MM.1S (cell line): ENCODE data around the gene MMS19.

Experiments
- DNase-seq: peaks from one replicate; pipeline ENCODE4 v3.0.0-alpha.2; 2015
- H2AFZ ChIP-seq: fragments of 300-600 bp; sonication (generic); 2 replicates; pipeline ENCODE4 v1.6.0; 2016; ENCODE audit warnings: antibody characterized with exemption, low read length
- H3F3A ChIP-seq: fragments of 300-600 bp; sonication (generic); 2 replicates; pipeline ENCODE4 v1.6.1; 2016; ENCODE audit warnings: mild to moderate bottlenecking, antibody characterized with exemption, low read length, moderate library complexity, mixed read lengths; ENCODE audit not compliant: insufficient read depth
- H3K27ac ChIP-seq: fragments of 300-600 bp; sonication (generic); 2 replicates; pipeline ENCODE4 v1.5.1; 2016; ENCODE audit warnings: mild to moderate bottlenecking, low read length
- H3K27me3 ChIP-seq: fragments of 300-600 bp; sonication (generic); replicated peaks from 2 replicates; pipeline ENCODE4 v1.6.0; 2016; ENCODE audit warnings: low read length; ENCODE audit not compliant: insufficient read depth
- H3K36me3 ChIP-seq: fragments of 300-600 bp; sonication (generic); replicated peaks from 2 replicates; pipeline ENCODE4 v1.6.1; 2016; ENCODE audit warnings: mild to moderate bottlenecking, low read length, mixed read lengths; ENCODE audit not compliant: insufficient read depth
- H3K4me1 ChIP-seq: fragments of 300-600 bp; sonication (generic); 2 replicates; pipeline ENCODE4 v1.6.1; 2016; ENCODE audit warnings: low read length, mixed read lengths
- H3K4me2 ChIP-seq: fragments of 300-600 bp; sonication (generic); 2 replicates; pipeline ENCODE4 v1.6.0; 2016; ENCODE audit warnings: low read depth, low read length
- H3K4me3 ChIP-seq: fragments of 300-600 bp; sonication (generic); 2 replicates; pipeline ENCODE4 v1.5.1; 2016; ENCODE audit warnings: low read length, mixed read lengths
- H3K79me2 ChIP-seq: fragments of 300-600 bp; sonication (generic); 2 replicates; pipeline ENCODE4 v1.6.1; 2016; ENCODE audit warnings: mixed run types, low read length, mixed read lengths
- H3K9ac ChIP-seq: fragments of 300-600 bp; sonication (generic); 2 replicates; pipeline ENCODE4 v1.6.1; 2016; ENCODE audit warnings: low read length, mixed read lengths
- H3K9me2 ChIP-seq: fragments of 300-600 bp; sonication (generic); replicated peaks from 2 replicates; pipeline ENCODE4 v1.6.1; 2016; ENCODE audit warnings: mild to moderate bottlenecking, low read length, mixed read lengths; ENCODE audit not compliant: insufficient read depth
- H3K9me3 ChIP-seq: fragments of 300-600 bp; sonication (generic); replicated peaks from 2 replicates; pipeline ENCODE4 v1.6.1; 2016; ENCODE audit warnings: mild to moderate bottlenecking, low read length, mixed read lengths; ENCODE audit not compliant: insufficient read depth
- H4K20me1 ChIP-seq: fragments of 300-600 bp; sonication (generic); 2 replicates; pipeline ENCODE4 v1.6.1; 2016; ENCODE audit warnings: mild to moderate bottlenecking, low read length, moderate library complexity, mixed read lengths; ENCODE audit not compliant: insufficient read depth
- CTCF ChIP-seq: fragments of 300-600 bp; sonication (generic); IDR thresholded peaks from 2 replicates; pipeline ENCODE4 v1.5.1; 2016; ENCODE audit warnings: antibody characterized with exemption, low read length, mixed read lengths
- EZH2 ChIP-seq: fragments of 300-600 bp; sonication (generic); optimal IDR thresholded peaks from 2 replicates; pipeline ENCODE3; 2017; ENCODE audit warnings: low read depth, mild to moderate bottlenecking, antibody characterized with exemption, low read length, mixed read lengths
- EZH2phosphoT487 ChIP-seq: fragments of 300-600 bp; sonication (generic); IDR thresholded peaks from 2 replicates; pipeline ENCODE4 v1.6.1; 2018; ENCODE audit warnings: antibody characterized with exemption, low read length

Gene MMS19

GRCh38 chr10:97485647-97486281 lies 12.5 kb downstream of the MMS19 start:
- Histone ChIP-seq H3K9me3 (no peaks in the 10 kb centered on the region), H3K9me2 (no peaks in the 10 kb centered on the region), H3K4me2 (no peak overlapping the region), H3K9ac (no peak overlapping the region), H3K4me3 (no peak overlapping the region), H3F3A (no peaks in the 10 kb centered on the region; the same call in 1 of the 2 replicates), H3K27ac (no peak overlapping the region), H3K27me3 (no peaks in the 10 kb centered on the region), H3K36me3 (no peaks in the 10 kb centered on the region), H3K79me2 (peaks cover 79% of the 10 kb centered on the region), H3K4me1 (no peaks in the 10 kb centered on the region), H4K20me1 (peaks cover 5% of the 10 kb centered on the region; the same call in 1 of the 2 replicates), H2AFZ (no peak overlapping the region)
- TF ChIP-seq EZH2, result no peak
- TF ChIP-seq EZH2phosphoT487, result no peak
- TF ChIP-seq CTCF, result no peak
- no peak for DNase-seq

GRCh38 chr10:97483921-97484320 lies 14.3 kb downstream of the MMS19 start:
- Histone ChIP-seq H3K36me3 (no peaks in the 10 kb centered on the region), H4K20me1 (peaks cover 5% of the 10 kb centered on the region; the same call in 1 of the 2 replicates), H3K27me3 (no peaks in the 10 kb centered on the region), H3K4me3 (no peak overlapping the region), H3K4me1 (no peaks in the 10 kb centered on the region), H3K9me3 (no peaks in the 10 kb centered on the region), H3K79me2 (peaks cover 66% of the 10 kb centered on the region), H3F3A (no peaks in the 10 kb centered on the region), H3K9me2 (no peaks in the 10 kb centered on the region), H2AFZ (no peak overlapping the region), H3K27ac (no peak overlapping the region), H3K9ac (no peak overlapping the region), H3K4me2 (no peak overlapping the region)
- no peak for DNase-seq
- TF ChIP-seq EZH2 (no peak), EZH2phosphoT487 (no peak), CTCF (no peak)

GRCh38 chr10:97483506-97483905 lies 14.7 kb downstream of the MMS19 start:
- Histone ChIP-seq H3K79me2 (peaks cover 62% of the 10 kb centered on the region), H3K9me3 (no peaks in the 10 kb centered on the region), H3K9ac (no peak overlapping the region)

More at GRCh38 chr10:97483506-97483905, 14.7 kb downstream of the MMS19 start:
- no peaks in the 10 kb centered on the region for H3K27me3 ChIP-seq
- H3K9me2 ChIP-seq, result no peaks in the 10 kb centered on the region
- no peaks in the 10 kb centered on the region for H3F3A ChIP-seq
- TF ChIP-seq EZH2phosphoT487 (no peak), EZH2 (no peak), CTCF (no peak)
- H3K4me1 ChIP-seq, result no peaks in the 10 kb centered on the region
- no peak overlapping the region for H3K4me3 ChIP-seq
- no peak overlapping the region for H3K4me2 ChIP-seq
- peaks cover 4% of the 10 kb centered on the region; the same call in 1 of the 2 replicates for H4K20me1 ChIP-seq
- H3K36me3 ChIP-seq, result no peaks in the 10 kb centered on the region
- no peak overlapping the region for H2AFZ ChIP-seq
- no peak for DNase-seq
- H3K27ac ChIP-seq, result no peak overlapping the region
